Limb (tissue), 2 donors: ENCODE measurements around the gene GPC1.
A peak's percentile ranks its signal among the peaks of the same experiment; 100 is the strongest.

ENCODE experiments used
- DNase-seq, 2 donors: peaks; one replicate each; pipeline ENCODE4 v3.0.0-alpha.2; 2016; ENCODE audit errors: extremely low spot score in 2 of 2

The GPC1 gene

DNA sequence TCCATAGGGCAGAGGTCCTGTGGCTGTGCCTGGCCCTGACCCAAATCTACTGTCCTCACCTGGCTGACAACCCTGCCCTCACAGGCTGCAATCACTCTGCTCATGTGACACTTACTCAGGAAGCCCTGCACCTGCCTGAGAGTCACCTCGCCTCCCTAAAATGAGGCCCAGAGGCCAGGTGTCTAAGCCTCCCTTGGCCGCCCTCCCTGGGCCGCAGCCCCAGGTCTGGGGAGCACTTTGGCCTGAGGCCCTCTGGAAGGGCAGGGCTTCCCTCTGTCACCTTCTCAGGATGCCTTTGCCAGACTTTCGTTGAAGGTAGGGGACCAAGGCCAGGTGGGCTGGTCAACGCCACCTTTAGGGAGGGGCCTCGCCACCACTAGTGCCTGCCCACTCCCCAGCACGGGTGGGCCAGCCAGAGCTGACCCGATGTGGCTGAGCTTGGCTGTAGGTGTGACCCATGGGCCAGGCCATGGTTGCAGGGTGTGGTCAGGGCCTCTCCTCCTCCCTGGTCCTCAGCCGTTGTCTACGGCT is 6.1 kb upstream of the GPC1 start:
- no peak for DNase-seq

- DNase-seq = no peak
Measured at GRCh38 chr2:240429872-240430491, 5.5 kb upstream of the GPC1 start.

GRCh38 chr2:240430595-240430994 is 4.9 kb upstream of the GPC1 start:
- no peak for DNase-seq

DNA sequence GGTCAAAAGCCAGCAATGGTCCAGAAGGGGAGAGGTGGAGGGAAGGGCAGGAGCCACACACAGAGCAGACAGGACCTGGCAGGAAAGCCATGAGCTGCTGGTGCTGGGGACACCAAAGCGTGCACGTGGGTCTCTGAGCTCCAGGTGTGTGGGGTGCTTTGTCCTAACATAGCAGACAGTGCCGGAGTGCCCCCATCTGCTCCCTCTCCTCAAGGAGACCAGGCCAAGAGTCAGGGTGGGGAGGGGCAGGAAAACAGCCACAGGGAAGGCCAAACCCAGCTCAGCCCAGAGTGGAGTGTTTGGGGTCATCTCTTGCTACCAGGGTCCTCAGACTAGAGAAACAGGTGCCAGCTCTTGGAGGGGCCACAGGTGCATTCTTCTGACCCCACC is 4.2 kb upstream of the GPC1 start:
- DNase-seq = no peak

DNA sequence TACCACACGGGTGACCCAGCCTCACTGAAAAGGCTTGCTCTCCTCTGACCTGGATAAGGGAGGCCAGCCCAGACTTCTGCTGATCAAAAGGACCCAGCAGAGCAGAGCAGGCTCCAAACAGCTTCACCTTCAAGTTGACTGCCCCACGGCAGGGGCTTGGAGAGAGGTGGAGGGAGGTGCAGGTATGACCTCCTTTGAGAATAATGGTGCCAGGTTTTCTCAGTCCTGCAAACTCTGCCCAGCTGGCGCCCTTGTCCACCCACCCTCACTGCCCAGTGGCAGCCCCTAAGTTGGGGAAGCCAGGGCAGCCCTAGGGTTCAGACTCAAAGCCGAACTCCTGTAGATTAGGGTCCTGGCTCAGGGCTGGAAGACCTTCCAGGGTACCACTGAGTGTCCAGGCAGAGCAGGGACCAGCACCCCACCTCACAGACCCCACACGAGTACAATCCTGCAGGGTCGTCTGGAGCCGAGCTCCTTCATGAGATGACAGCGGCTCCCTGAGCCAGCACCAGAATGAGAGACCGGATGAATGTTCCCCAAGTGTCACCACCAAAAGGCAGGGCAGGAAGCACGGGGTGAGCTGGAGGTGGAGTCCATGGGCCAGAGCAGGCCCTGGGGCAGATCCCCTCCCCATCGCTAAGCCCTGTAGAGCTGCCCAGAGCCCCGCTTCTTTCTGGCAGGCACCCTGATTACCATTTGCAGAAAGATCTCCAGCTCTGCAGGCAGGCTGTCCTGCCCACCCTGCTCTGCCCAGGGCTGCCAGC is 3.6 kb upstream of the GPC1 start:
- DNase-seq = no peak

- no peak for DNase-seq
Measured at GRCh38 chr2:240432430-240432819, 3.0 kb upstream of the GPC1 start.

DNA sequence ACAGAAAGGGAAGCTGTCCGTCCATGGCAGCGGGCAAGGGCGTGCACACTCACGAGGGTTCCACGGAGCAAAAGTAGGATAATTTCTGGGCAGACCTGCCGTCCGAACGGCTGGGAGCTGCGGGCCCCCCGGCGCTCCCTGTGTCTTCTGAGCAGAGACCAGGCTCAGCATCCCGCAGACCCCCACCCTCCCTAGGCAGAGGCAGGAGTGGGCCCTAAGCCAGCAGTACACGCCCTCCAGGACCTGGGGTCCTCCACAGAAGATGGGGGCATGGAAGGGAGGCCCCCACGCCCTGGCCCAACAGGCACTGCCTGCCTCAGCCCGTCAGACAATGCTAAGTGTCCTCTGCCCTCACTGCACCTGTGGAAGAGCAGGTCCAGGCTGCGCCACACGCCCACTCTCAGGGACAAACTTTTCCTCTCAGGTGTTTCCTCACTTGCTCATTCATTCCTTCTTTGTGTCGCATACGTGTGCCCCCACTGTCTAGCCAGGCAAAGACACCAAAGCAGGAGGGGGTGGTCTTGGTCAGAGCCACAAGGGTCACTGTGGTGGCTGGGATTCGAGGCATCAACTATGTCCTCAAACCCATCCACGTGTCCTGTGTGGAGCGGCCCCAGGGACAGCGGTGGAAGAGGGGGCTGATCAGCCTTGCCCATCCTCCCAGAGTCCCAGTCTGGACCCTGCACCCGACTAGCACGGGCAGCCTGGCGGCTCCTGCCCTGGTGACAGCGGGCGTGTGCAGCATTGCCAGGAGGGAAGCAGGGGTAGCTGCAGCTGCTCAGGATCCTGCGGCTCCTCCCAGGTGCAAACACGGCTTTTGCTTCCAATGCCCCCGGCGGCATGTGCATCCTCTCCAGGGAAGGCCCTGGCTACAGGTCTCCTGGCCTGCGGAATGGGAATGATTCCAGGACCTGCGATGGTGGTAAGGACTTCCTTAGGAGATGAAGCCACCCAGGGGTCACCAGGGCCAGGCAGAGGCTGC is 2.4 kb upstream of the GPC1 start:
- DNase-seq = peak in 1 of 2 donors; percentile 28

GRCh38 chr2:240433973-240434727 is 1.3 kb upstream of the GPC1 start:
- peak in 1 of 2 donors; percentile 38 for DNase-seq

DNA sequence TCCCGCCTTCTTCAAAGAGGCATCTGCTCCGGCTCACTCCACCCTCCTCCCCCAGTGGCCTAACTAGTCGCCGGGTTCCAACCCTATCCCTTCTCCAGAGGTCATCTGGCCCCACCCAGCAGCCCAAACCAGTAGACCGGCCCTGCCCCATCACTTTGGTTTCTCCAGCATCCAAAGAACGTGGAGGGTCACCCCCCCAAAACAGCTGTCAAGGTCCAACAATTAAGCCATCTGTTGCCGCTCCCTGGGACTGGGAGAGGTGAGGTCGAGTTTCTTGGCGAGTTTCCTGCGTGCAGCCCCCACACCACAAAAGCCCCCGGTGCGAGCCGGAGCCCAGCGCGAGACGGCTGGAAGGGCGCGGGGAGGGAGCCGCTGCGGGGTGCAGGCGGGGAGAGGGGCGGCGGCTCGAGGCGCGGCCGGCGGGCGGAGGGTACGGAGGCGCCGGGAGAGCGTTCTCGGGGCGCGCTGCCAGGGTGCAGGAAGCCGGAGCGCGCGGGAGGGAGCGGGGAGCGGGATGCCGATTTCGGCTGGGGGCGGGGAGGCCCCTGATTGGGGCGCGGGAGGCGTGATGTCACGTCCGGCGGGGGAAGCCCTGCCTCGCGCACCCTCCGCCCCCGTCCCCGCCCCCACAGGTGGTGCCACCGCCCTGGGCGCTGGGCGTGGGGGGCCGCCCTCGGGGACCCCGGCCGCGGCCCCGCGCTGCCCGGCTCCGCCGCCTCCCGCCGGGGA is 571 bp upstream of the GPC1 start:
- DNase-seq = peak; percentile 91 to 97

DNA sequence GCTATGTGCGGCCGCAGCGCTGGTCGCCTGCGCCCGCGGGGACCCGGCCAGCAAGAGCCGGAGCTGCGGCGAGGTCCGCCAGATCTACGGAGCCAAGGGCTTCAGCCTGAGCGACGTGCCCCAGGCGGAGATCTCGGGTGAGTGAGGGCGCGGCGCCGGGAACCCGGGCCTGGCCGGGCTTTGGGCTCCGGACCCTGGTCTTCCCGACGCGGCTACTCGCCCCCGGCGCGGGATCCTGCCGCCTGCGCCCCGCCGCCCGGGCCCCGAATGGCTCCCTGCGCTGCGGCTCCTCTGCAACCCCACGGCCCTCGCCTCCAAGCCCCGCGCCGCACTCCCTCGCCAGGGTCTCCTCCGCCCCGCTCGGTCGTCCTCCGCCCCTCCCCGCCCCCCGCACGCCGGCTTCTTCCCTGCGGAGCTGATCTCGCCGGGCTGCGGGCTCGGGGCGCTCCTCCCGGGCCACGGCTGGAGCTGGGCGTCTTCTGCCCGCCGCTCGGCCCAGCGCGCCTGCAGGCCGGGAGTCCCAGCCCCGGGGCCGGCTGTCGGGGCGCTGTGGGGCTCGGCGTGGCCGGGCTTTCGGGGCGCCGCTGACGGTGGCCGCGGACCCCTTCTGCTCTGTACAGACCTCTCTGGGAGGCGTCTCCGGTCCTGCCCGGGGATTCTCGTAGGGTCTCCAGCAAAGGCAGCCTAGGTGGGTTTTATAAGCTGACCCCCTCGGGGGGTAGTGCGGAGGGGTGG is 652 bp downstream of the GPC1 start:
- DNase-seq = peak in 1 of 2 donors; percentile 69

GRCh38 chr2:240436683-240437550 is 1.5 kb downstream of the GPC1 start:
- peak in 1 of 2 donors; percentile 75 for DNase-seq

DNA sequence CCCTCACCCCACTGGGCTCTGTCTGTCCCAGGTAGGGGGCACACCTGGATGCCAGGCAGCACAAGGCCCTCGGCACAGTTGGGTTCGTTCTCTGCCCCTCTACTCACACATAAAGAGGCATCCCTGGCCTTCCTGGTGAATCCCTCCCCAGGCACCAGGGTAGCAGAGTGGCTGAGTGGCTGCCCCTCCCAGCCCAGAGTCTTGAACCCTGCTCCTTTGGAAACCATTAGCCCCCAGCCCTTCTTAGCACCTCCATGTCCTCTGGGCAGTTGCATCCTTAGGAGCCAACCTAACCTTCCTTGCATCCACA is 2.0 kb downstream of the GPC1 start:
- peak in 1 of 2 donors; percentile 35 for DNase-seq

DNA sequence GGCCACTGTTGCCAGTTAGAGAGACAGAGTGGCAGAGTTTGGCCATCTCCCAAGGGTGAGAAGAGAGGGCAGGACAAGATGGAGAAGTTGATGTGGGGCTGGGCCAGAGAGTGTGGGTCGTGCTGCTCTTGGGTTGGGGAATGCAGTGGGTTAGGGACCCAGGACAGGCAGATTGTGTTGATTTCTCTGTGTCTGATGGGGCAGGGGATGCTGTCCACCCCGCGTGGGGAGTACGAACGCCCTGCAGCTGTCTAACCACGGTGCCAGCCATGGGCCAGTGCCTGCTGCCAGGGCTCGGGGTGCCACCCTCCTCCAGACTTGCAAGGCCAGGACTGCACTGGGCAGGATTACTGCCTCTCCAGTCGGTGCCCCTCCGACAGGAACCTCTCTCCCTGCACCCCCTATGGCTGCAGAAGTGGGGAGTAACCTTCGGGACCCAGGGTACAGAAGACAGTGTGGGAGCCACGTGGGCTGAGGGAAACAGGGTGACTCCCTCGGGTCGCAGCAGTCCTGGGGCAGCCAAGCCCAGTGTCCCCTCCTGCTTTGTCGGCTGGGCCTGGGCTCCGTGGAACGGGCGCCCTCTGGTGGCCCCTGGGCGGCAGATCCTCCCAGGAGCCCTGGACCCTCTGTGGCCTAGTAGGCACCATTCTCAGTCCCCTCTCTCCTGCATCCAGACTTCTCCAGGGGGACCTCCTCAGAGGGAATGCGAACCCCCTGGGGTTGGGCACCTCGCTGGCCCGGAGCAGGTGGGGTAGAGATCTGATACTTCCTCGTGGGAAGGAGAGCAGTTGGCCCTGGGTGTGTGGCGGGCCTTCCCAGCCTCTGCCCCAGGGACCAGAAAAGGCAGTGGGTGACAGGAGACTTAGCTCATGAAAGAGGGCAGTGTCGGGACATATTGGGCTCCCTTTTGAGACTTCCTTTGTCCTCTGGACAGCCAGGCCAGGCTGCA is 2.7 kb downstream of the GPC1 start:
- peak; percentile 64 to 86 for DNase-seq

GRCh38 chr2:240438810-240439697 is 3.6 kb downstream of the GPC1 start:
- peak in 1 of 2 donors; percentile 30 for DNase-seq

- peak in 1 of 2 donors; percentile 23 for DNase-seq
Measured at GRCh38 chr2:240439698-240440151, 4.3 kb downstream of the GPC1 start.

- DNase-seq = peak in 1 of 2 donors; percentile 21
Measured at GRCh38 chr2:240440251-240440650, 4.8 kb downstream of the GPC1 start.
